Subcutaneous adipose tissue (tissue), 4 donors: ENCODE measurements around the gene ARL6IP4. TPM values are rescaled to one million over a fixed set of nuclear protein-coding genes. Genes with fewer than 3 reads are reported as not detected.

Experiments used
- CTCF ChIP-seq: fragments of 450-650 bp; IDR thresholded peaks from one replicate; pipeline ENCODE4 v1.5.1; 2016; ENCODE audit warnings: low read depth, mild to moderate bottlenecking, control low read depth, antibody characterized with exemption, moderate library complexity
- total RNA-seq, 4 donors: library from RNA; depleted of rRNA; stranded (reverse); fragments of >200 nt; gene quantifications; one replicate each; pipeline ENCODE4 v1.1.0, GENCODE V29; 2016

Gene ARL6IP4
- total RNA-seq, 4 donors from 2014 or later, result 73.9 to 274 (median 170) TPM

GRCh38 chr12:122981036-122981471 lies 573 bp downstream of the ARL6IP4 start:
- TF ChIP-seq CTCF, result no peak

GRCh38 chr12:122981587-122982476 lies 1.4 kb downstream of the ARL6IP4 start:
- no peak for TF ChIP-seq CTCF

- no peak for TF ChIP-seq CTCF
Observed at GRCh38 chr12:122982477-122982815, 2.0 kb downstream of the ARL6IP4 start.

- TF ChIP-seq CTCF, result no peak
Observed at GRCh38 chr12:122982963-122983788, 2.7 kb downstream of the ARL6IP4 start.

GRCh38 chr12:122983789-122984515 lies 3.5 kb downstream of the ARL6IP4 start:
- no peak for TF ChIP-seq CTCF

GRCh38 chr12:122984612-122985337 lies 4.3 kb downstream of the ARL6IP4 start:
- TF ChIP-seq CTCF, result no peak
